ENCODE data around the gene MST1.

Gene MST1

DNA sequence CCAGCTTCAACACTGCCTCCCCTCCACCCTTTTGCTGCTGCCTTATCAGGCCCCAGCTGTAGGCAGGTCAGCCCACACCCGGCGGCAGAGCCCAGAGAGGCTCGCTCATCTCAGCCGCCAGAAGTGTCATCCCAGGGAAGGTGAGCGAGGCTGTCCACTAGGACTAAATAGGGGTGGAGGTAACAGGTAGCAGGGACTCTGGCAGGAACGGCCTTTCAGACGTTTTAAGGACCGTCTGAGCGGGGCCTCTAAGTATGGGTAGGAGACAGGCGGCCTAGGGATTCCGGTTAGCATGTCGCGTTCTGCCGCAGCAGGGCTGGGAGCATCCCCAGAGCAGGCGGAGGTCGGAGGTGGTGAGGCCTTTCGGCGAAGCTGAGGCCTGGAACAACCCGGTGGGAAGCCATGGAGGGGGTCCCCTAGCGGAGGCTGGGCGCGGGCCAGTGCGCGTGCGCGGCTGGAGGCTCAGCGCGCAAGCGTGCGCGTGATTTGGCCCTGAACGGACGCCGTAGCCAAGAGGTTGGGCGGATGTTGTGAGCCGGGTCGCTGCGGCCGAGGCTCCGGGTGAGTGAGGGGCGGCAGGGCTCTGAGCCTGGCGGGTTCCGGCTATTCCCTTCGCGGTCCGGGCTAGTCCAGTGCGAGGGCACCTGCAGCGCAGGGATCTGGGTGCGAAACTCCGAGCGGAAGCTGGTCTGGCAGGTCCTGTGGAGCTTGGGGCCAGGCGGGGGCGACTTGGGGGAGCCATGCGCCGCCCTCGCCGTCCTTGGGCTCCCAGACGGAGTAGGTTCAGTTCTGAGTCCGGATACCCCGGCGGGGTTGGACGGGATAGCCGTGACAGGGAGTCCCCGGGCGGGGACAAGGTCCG is at the start of gene MST1, which contains the start of gene RNF123:
TSS of gene MST1 (minus strand) at position 429 of the 862 bp plus-strand sequence. CDS start 783 bp downstream, outside the sequence.
TSS of gene RNF123 (plus strand) at position 512 of the 862 bp plus-strand sequence. CDS start 1,609 bp downstream, outside the sequence.
- no peak for DNase-seq

DNA sequence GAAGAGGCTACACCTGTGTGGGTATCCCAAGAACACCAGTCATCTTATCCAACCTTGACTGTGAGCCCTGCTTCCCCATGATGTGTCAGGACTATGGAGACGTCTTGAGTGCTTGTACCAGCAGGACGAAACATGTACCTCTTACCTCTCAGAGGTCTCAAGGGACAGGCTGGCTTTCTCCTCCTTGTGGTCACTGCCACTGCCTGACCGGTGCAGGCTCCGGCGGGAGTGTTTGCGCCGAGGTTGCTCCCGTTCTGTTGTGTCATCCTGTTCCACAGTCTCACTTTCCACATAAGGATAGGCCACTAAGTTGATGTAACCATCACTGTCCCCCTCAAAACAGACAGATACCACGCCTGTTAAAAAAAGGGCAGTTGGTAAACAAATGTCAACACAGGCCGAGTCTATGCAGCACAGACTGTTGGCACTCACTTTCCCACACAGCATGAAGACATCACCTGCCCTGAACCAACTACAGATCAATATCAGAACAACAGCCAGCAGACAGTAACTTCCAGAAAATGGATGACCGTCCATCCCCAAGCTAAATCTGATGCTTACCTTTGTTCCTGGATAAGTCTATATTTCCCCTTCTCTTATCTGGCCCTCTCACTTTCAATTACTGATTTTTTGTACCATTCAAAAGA is 48.9 kb upstream of the MST1 start:
- DNase-seq = no peak

DNA sequence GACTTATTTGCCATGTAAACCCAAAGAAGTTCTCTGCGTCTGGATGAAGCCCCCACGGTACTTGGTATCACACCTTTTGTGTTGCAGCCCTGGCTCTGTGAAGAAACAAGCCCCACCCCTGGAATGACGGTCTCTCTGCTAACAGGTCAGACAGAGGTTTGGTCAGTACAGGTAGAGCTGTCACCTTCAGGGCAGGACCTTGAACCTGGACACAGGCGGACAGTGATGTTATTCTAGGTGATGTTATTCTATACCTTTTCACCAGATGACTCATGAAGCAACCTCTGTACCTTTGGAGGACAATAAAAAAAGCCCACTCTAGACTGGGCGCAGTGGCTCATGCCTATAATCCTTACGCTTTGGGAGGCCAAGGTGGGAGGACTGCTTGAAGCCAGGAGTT is 45.5 kb upstream of the MST1 start:
- DNase-seq = no peak

DNA sequence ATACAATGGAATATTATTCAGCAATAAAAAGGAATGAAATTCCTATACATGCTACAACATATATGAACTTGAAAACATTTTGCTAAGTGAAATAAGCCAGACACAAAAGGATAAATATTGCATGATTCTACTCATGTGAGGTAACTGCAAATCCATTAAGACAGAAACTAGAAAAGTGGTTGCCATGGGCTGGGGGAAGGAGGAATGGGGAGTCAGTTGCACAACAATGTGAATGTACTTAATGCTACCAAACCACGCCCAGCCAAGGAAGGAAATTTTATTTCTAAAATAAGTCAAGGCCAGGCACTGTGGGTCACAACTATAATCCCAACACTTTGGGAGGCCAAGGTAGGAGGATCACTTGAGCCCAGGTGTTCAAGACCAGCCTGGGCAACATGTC is 44.3 kb upstream of the MST1 start:
- DNase-seq = no peak

DNA sequence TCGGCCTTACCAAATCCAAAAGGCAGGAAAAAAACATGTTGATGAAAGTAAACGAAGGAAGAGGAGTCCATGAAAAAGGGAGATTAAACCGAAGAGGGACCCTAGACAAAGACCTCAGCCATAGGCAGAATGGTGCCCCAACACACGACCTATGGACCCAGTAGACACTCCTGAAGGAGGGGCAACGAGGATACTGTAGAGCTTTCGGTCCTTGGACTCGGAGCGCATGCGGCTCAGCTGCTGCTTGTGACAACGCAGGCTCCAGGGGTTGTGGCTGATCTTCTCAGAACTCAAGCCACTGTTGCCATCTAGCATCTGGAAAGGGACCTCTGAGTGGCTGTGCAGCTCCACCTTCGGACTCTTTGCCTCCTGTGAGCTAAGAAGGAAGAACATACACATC is 43.3 kb upstream of the MST1 start:
- no peak for DNase-seq

DNA sequence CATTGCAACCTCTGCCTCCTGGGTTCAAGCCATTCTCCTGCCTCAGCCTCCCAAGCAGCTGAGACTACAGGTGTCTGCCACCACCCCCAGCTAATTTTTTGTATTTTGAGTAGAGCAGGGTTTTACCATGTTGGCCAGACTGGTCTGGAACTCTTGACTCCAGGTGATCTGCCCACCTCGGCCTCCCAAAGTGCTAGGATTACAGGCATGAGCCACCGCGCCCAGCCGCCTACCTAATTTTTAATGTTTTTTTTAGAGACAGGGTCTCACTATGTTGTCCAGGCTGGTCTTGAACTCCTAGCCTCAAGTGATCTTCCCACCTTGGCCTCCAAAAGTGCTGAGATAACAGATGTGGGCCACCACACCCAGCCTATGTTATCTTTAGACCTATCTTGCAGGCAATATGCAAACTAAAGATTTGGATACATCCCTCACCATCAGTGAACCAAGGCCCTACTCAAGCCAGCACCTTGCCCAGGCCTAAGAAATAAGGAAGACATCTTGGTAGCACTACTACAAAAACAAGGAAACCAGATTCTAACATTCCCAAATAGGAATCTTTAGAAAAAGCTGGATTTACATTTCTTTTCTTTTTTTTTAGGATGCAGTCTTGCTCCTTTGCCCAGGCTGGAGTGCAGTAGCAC is 40.8 kb upstream of the MST1 start:
- DNase-seq = no peak

DNA sequence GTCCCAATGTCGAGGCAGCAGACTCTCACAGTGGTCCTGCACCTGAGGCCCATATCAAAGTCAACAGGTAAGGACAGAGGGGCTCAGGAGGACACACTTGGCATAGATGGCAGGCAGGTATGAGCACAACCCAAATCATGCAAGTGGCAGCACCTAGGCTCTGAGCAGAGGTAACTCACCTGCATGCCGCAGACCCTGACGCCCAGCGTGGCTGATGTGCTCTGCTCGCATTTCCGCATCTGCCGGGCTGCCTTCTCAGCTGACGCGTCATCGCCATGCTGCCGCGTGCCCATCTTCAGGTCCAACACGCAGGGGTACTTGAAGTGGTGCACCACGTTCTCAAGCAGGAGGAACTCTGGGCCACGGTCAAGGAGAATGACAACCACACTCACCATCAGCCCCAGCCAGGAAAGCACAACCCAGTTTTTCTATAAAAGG is 38.7 kb upstream of the MST1 start:
- no peak for DNase-seq

DNA sequence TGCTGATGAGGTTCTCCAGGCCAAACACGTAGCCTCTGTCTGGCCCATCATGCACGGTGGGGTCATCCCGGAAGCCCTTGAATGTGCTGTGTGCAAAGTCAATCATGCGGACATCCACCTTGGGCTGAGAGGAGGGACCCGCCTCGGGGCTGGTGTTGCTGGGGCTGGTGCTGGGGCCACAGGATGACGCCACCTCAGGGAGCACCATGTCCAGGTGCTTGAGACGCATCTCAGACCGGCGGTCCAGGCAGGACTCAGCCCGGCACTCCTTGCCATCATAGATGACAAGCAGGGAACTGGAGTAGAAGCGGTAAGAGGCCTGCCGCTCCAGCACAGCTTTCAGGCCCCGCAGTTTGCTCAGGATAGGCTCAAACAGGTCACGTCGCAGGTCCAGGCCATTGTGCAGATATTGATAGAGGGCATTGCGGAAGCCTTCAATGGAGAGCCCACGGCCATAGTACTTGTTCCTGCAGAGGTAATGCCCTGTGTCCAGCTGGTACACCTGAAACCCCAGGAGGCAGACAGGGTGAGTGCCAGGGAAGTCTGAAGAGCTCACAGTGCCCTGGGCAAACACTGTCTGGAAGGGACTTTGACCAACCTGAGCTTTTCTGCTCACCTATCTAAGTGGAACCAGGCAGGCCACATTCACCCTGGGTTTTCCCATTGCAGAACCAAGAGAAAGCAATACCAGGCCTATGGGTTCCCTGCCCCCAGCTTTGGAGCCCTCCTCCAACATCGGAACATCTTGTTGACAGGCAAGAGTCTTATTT is 38.1 kb upstream of the MST1 start:
- no peak for DNase-seq

DNA sequence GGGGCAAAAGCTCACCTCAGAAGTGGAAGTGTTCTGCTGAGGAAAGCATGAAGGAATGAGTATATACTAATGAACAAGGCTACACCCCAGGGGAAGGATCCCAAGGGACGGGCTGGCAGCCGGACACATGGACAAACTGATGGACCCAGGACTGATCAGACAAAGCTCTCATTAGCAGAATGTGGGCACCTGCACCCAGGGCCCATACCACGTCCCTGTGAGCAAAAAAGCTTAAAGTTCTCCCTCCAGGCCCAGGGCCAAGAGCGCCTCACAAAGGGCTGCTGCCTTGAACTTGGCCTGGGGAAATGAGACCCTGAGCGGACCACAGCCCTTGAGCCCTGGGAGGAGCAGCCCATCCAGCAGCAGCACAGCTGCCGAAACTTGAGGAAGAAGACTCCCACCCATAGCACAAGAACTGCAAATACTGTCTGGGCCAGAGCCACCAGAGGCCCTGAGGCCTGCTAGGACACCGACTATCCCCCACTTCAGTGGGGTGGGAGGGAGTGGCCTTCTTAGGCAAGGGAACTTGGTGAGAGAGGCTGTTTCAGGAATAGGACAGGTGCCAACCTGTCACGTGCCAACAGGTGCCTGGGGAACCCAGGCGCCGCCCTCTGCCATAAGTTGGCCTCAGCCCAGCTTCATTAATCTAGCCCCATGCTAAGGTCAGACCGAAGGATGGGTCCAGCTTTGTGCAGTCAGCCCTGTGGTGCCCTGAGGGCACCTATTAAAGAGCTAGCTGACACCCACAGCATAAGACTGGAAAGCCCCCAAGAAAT is 36.8 kb upstream of the MST1 start:
- DNase-seq = no peak

DNA sequence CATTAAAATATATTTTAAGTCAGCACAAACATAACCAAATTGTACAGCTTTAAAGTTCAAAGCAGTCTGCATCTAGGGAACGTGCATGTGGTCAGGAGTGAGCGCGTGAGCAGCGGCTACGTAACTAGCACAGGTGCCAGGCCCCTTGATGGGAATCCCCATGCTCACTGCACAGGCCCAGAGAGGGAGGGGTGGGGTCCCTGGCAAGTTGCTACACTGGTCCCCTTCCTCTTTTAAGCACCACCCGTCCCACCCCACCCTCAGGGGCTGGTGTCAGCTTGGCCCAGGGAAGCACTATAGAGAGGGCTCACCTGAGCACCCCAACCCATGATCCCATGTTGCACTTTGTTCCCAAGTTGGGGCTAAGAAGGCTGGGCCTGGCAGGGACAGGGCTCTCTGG is 35.3 kb upstream of the MST1 start:
- no peak for DNase-seq

DNA sequence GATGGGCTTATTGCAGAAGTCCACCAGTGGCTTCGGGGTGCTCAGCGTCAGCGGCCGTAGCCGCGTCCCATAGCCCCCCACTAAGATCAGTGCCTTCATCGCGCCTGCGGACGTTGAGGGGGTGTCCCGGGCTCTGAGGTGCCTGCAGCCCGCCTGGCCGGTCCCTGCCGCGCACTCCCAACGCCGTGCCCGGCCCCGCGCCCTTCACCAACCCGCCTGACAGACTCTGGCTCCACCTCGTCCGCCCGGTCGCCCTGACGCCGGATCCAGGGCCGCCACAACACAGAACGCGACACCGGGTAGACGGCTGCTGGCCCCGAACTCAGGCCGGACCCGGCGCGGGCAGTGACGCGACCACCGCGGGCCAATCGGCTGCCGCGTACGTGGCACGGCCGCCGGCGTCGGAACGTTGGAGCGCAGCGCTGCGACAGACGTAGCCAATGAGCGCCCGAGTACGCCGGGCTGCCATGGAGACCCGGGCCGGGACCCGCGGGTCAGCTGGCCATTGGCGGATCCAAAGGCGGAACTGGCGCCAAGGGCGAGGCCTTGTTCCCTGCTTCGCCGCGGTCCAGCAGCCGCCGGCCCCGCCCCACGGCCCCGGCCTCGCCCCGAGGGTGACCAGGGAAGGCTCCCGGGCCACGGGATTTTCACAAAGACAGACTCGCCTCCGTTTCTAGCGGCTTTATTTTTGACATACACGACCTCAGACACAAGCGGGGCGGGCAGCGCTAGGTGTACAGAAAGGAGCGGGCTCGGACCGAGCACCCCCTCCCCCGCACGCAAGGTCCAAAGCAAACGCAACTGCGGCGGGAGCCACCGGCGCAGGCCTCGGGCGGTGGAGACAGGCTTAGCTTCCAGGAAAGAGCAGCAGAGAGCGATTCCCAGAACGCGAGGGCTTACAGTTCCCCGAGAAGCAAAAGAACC is 34.6 kb upstream of the MST1 start, which contains the start of gene GMPPB:
TSS of gene GMPPB (minus strand) at position 324 of the 924 bp plus-strand sequence. CDS start at position 99, 225 bp downstream.
- DNase-seq = peak; percentile 83

DNA sequence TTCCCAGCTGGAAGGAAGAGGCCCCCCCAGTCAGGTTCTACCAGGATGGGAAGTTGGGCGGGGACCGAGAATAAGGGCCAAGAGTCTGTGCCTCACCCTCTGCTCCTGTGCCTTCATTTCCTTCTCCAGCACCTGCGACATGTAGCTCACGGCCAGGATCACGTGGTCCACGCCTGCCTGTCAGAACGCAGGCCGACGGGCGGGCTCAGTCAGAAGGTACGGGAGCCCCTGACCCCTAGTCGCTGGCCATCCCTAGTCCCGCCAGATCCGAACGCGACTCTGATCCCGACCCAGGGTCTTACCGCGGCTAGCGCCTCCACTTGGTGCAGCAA is 34.0 kb upstream of the MST1 start:
- no peak for DNase-seq

DNA sequence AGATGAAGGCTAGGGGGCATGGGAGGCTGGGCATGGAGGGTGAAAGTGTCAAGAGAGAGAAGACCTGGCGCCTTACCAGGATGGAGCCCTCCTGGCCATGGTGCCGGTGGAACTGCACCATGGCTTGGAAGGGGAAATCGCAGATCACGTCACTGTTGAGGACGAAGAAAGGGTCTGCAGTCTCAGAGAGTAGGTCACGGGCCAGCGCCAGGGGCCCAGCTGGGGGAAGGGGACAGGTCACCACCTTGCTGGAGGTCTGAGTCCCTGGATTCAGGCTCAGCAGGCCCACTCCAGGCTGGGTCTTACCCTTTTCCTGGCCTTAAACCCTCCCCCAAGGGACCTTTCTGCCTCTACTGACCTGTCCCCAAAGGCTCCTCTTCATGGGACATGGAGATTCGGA is 33.6 kb upstream of the MST1 start:
- no peak for DNase-seq

DNA sequence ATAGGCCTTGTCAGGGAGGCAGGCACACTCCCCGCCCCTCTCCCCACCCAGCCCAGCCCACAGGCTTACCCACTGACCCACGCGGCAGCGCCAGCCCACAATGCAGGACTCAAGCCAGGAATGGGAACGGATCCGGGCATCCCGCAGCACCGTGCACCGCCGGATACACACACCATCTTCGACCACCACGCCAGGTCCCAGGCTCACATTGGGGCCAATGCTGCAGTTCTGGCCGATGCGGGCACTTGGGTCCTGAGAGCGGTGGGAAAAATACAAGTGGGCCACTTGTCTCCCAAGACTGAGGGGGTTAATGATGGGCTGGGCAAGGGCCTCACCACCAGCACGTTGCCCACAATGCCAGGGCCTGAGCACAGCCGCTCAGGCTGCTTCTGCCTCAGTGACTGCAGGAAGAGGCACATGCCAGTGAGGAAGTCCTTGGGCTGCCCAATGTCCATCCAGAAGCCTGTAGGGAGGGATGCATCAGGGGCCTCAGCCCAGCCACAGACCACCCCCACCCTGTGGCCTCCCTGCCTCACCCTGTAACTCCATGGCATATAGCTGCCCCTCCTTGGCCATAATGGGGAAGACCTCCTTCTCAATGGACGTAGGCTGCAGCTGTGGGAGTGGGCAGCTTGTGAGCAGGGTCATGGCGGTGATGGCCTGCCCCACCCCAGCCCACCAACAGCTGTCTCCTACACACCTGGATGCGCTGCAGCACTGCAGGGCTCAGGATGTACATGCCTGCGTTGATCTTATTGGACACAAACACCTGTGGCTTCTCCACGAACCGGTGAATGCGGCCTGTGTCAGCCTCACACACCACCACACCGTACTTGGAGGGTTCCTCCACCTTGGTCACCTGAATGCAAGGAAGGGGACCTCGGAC is 32.9 kb upstream of the MST1 start:
- DNase-seq = no peak

DNA sequence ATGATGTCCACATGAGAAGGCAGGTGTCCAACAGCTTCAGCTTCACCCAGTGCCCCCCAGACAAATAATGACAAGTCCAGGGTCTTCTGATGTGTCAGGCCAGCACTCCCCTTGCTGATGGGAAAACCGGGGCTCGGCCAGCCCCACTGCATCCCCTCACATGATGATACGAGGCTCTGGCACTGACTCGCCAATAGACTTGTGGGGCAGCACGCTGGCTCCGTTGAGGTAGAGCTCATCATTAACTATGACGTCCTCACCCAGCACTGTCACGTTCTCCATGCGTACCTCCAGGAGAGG is 32.3 kb upstream of the MST1 start:
- no peak for DNase-seq

DNA sequence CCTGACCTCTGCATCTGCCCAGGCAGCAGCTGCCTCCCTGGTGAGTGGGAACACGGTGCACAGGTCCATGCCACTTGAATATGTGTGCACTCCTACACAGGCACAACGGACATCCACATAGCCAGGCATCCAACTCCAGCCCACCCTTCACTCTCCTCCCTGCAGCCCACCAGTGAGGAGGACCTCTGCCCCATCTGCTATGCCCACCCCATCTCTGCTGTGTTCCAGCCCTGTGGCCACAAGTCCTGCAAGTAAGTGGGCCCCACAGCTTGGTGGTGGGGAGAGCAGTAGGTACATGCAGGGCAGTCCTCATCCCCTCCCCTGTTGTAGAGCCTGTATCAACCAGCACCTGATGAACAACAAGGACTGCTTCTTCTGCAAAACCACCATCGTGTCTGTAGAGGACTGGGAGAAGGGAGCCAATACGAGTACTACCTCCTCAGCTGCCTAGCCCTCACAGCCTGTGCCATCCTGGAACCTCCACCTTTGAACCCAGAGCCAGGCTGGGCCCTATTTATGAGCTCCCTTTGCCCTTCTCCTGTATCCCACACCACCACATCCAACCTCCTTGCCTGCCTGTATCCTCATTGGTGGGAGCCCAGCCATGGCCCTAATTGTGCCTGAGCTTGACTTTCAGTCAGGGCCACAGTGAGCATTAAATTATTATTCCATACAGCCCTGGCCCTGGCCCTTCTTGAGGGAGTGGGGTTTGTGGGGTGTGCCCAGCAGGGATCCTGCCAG is 31.8 kb upstream of the MST1 start:
- DNase-seq = no peak

DNA sequence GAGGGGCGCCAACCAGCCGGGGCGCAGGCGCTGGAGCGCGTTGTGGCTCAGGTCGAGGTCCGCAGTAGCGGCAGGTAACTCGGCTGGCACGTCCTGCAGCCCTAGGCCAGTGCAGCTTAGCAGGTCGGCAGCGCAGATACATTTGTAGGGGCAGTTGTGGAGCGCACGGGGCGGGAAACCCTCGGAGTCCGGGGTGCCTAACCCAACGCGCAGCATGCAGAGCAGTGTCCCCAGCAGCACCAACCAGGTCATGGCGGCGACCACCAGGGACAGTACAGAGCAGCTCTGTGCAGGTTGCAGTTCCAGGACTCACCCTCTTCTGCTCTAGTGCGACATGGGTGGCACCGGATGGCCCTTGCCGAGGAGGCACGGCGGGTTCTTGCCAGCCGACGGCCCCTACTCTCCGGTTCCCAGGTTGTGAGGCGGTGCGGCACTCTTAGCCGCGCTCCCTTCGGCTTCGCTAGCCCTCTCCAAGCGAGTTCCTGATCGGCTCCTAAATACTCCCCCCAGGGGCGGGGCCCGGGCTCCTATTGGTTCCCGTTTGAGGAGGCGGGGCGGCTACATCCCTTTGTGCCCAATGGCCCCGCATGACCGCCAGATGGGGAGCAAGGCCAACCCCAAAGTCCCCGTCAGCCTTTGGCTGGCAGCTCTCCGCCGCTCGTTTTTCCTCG is 30.1 kb upstream of the MST1 start, which contains the start of gene AMIGO3:
TSS of gene AMIGO3 (minus strand) at position 471 of the 671 bp plus-strand sequence. CDS start at position 252, 219 bp downstream.
- peak; percentile 53 for DNase-seq

DNA sequence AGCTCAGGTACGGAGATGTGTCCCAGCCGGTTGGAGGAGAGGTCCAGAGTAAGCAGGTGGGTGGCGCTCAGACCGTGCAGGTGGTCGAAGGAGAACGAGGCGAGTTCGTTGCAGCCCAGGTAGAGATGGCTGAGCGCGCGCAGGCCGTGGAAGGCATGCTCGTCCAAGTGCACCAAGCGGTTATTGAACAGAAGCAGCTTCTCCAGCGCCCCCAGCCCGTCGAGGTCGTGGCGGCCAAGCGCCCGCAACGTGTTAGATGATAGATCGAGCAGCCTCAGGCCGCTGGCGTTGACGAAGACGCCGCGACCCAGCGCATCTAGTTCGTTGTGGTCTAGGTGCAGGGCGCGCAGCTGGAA is 29.6 kb upstream of the MST1 start:
- no peak for DNase-seq
